Heart left ventricle (tissue), 13 donors: Measurements from ENCODE around the gene OLIG3.

ENCODE experiments used
- POLR2A ChIP-seq, 2 donors: fragments of 450-650 bp; IDR thresholded peaks; one replicate each; pipeline ENCODE4 v1.6.1; 2017; ENCODE audit warnings: antibody characterized with exemption in 2 of 2, mild to moderate bottlenecking in 2 of 2, moderate library complexity in 2 of 2
- TF ChIP-seq, protein P1 (sequence below), 12 donors: fragments of 200-600 bp; sonication (generic) in 4 of 12; IDR thresholded peaks; one replicate each; pipeline versions ENCODE4 v1.5.0 to v1.8.0; 2018 to 2022; ENCODE audit warnings: antibody characterized with exemption in 12 of 12, mild to moderate bottlenecking in 5 of 12
- donor health status: ischemic (EF 13 %, LVEDD 7.1; RV severe dilation, severe dysfunction).
- donor health status: DM: no; HTN: yes; CAD: no.
- donor health status: DM: no; HTN: no; CAD: no.
- donor health status: ischemic (EF 25% LVEDD 6.9; RV normal size, moderate dysfunction).
- donor health status: ischemic (EF 25% LVEDD 5.7; RV mildly dilated, moderate dysfunction).
- donor health status: ischemic (EF 35%, LVEDD 5.7; RV mildly dilated, moderate dysfunction).
- donor health status: nonischemic (EF 11% LVEDD 7.7; RV severe dilation, severe dysfunction).
- donor health status: DM: yes; HTN: yes; CAD: no.
- donor health status: PGD.
- donor health status: ischemic (EF 29% LVEDD 5.4; RV normal size, mild dysfunction).
- donor health status: nonischemic (EF 23%, LVEDD 6.1; RV moderate dilation, normal function).

DNA sequence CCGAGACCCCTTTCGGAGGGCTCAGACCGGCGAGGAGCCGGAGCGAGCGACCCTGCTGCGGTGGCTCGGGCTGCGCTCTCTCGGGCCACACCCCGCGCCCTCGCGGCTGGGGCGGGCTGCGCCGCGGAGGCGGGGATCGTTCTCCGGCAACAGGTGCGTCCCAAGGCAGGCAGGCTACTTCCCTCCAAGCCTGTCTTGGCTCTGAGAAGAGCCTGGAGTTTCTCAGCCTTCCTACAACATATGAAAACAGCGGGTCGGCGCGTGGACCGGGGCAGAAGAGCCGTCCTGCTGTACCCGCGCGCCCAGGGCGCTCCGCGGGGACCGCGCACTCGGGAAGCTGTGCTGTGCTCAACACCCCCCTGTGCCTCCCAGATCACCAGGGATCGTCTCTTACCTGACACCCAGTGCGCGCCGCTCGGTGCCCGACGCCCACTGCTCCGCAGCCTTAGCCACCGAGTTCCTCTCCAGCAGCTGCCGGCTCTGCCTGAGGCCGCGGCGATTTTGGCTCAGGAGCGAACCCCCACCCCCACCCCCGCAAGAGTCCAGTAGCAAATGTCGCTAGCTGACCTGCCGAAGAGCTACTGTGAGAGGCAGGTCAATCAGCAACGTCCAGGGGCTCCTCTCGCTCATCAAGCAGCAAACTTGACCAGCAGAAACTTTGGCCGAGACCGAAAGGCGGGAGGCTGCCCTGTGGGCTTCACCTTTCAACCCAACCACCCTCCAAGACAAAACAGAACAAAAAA lies 3.7 kb upstream of the OLIG3 start:
- TF ChIP-seq, protein P1, sequence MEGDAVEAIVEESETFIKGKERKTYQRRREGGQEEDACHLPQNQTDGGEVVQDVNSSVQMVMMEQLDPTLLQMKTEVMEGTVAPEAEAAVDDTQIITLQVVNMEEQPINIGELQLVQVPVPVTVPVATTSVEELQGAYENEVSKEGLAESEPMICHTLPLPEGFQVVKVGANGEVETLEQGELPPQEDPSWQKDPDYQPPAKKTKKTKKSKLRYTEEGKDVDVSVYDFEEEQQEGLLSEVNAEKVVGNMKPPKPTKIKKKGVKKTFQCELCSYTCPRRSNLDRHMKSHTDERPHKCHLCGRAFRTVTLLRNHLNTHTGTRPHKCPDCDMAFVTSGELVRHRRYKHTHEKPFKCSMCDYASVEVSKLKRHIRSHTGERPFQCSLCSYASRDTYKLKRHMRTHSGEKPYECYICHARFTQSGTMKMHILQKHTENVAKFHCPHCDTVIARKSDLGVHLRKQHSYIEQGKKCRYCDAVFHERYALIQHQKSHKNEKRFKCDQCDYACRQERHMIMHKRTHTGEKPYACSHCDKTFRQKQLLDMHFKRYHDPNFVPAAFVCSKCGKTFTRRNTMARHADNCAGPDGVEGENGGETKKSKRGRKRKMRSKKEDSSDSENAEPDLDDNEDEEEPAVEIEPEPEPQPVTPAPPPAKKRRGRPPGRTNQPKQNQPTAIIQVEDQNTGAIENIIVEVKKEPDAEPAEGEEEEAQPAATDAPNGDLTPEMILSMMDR (IDR thresholded peaks at IDR 0.05): no peak
- no peak for TF ChIP-seq POLR2A (IDR thresholded peaks at IDR 0.05)
